Measurements from ENCODE around the gene CCDC33.

DNA sequence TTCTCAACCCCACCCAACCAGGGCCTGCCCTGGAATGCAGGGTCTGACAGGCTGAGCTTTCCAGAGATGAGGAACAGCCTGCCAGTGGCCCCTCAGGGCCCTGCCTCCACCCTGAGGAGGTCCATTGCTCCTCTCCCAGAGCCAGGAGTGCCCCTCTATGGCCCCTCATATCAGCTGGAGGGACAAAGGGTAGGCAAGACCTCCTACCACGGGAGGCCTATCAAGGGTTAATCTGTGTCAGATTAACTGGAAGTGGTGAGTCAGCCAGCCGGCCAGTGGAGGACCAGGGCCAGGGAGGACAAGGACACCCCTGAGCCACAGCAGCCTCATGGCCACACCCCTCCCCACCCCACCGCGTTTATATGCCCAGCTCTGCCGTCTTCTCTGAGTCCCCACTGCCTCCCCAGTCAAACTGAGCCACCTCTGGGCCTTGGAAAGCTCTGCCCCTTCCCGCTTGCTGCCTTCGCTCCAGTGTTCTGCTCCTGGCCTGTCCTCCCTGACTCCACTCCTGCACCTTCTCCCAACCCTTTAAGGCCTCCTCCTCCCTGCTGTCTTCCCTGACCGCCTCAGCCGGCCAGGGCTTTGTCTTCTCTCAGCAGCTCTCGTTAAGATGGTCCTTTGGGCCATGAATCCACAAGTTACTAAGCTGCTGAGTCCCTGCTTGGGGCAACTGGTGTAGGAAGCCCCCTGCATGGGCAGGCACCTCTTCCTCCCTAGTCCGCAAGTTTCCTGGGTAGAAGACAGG lies 6.5 kb downstream of the CCDC33 start:
- TF ChIP-seq, protein P1, sequence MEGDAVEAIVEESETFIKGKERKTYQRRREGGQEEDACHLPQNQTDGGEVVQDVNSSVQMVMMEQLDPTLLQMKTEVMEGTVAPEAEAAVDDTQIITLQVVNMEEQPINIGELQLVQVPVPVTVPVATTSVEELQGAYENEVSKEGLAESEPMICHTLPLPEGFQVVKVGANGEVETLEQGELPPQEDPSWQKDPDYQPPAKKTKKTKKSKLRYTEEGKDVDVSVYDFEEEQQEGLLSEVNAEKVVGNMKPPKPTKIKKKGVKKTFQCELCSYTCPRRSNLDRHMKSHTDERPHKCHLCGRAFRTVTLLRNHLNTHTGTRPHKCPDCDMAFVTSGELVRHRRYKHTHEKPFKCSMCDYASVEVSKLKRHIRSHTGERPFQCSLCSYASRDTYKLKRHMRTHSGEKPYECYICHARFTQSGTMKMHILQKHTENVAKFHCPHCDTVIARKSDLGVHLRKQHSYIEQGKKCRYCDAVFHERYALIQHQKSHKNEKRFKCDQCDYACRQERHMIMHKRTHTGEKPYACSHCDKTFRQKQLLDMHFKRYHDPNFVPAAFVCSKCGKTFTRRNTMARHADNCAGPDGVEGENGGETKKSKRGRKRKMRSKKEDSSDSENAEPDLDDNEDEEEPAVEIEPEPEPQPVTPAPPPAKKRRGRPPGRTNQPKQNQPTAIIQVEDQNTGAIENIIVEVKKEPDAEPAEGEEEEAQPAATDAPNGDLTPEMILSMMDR (IDR thresholded peaks at IDR 0.05) = no peak
- no peak for TF ChIP-seq ZFX (IDR thresholded peaks at IDR 0.05; ENCODE audit: borderline replicate concordance)
